Activated CD8-positive, alpha-beta memory T cell treated with anti-CD3 and anti-CD28 coated beads for 1 hour (primary cell): ENCODE measurements around the gene ADGRB2.
"Not testable (repeated sequence)": the region's sequence is repeated elsewhere in the genome, so short reads cannot be mapped to it uniquely, and the experiment has no call there.

ENCODE experiments used
- DNase-seq, 2 donors: peaks; one replicate each; pipeline ENCODE4 v3.0.0-alpha.2; 2020; ENCODE audit warnings: low read depth in 1 of 2; ENCODE audit errors: extremely low read depth in 1 of 2

ADGRB2 gene

DNA sequence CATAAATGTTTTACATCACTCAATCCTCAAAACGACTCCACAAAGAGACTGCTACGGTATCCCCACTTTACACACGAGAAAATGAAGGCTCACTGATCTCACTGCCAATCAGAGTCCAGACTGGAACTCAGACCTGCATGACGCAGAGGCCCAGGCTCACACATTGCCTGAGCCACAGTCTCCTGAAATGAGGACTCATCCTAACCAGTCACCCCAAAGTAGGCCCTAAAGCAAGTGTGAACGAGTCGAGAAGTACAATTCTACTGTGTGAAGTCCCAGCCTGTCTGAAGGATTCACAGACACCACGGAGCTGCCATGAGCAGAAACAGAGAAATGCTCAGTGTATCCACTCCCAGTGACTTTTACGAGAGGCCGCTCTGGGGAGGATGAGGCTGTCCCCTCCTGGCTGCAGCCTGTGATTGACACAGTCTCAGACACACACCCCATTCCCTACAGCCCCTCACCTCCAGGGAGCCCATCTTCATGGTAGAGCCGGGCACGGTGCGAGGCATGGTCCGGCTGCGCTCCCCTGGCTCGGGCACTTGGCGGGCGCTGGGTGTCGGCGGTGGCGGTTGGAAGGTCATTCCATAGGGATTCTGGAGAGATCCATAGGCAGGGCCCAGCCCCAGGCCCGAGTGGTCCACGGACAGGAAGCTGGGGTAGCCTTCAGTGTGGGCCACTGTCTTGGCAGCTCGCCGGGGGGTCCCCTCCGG, 33.6 kb downstream of the ADGRB2 start:
- DNase-seq: no peak

DNA sequence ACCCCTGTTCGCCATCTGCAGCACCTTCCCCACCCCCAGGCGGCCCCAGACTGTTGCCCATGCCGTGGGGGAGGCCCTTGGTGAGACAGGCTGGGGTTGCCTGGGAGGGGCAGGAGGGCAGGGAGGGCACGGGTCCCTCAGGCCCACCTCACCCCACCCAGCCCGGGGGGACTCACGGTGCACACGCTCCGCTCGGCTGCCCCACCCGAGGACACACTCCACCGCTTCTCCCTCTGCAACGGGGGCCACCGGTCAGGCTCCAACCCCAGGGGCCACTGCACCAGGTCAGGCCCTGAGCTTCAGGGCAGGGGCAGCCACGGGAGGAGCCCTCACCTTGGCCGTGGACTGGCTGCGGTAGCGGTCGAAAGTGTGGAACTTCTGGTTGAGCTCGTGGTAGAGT, 36.3 kb downstream of the ADGRB2 start:
- no peak for DNase-seq

DNA sequence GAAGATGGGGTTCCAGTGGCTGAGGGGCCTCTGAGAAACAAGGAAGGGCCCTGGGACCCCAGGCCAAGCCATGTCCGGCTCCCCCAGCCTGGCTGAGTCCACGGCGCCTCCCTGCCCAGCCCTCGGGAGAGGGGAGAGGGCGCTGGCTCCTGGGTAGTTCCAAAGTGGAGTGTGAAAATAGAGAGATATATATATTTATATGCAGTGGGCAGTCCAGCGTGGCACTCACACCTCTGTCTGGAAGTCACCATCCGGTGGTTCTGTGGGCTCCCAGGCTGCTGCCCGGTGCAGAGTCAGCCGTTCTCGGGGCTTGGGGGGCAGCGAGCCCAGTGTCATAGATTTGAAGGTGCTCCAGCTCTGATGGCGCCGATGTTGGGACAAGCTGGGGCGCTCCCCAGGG, 36.9 kb downstream of the ADGRB2 start:
- no peak for DNase-seq

- DNase-seq: no peak
Measured at GRCh38 chr1:31726715-31727114, 37.4 kb downstream of the ADGRB2 start.

GRCh38 chr1:31725777-31726535, 38.2 kb downstream of the ADGRB2 start:
- no peak for DNase-seq

DNA sequence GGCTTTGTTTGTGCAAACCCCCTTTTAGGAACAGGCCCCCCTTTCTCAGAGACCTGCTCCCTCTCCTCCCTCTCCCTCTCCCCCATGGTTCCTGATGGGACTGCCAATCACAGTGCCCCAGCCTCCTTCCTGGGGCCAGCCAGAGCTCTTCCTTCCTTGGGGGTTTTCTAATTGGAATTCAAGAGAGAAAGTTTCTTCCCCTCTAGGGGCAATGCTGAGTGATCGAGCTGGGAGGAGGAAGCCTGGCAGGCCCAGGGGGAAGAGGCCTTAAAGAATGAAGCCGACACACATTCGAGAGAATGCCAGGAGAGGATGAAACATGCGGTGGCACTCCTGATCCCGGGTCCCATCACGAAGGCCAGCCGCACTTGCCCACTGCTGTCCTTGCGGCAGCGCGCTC, 39.0 kb downstream of the ADGRB2 start:
- no peak for DNase-seq

GRCh38 chr1:31723828-31724359, 40.2 kb downstream of the ADGRB2 start:
- DNase-seq: no peak

DNA sequence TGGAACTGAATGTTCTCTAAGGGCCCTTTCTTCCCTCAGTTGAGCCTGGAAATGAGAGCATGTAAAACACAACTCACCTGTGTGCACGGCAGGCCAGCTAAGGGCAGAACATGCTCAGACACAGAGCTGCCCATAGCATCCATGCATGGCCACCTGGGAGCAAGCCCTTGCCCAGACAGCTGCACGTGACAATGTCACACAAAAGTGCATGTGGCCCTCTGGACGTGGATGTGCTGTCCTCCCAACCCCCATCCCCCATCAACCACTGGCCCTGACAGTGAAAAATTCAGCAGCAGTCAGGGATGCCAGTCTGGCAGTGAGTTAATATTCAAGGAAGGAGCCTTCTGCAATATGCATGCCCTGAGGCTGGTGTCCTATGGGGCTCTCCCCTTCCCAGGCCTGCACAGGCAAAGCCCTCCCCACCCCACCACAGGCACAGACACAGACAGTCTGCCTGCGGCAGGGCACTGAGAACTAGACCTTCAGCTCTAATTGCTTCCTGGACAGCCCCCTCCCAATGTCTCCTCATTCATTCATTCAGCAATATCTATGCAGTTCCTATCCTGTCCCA, 45.7 kb downstream of the ADGRB2 start:
- DNase-seq: no peak

DNA sequence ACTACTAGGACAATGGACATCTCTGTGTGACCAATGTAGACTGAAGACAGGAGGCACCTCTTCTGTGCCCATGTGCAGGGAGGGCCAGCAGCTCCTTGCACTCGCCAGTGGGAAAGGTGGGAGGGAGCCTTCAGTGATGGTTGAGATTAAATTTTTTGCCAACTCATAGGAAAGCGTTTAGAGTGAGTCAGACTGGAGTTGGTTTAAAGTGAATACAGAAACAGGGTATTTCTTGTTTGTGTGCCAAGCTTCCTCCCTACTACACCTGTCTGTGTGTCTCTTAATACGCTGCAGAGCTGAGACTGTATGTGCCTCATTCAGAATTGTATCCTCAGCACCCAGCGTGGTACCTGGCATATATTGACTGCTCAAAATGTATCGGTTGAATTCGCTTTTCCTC, 46.8 kb downstream of the ADGRB2 start:
- DNase-seq: no peak

- DNase-seq: no peak
Measured at GRCh38 chr1:31715873-31716220, 48.3 kb downstream of the ADGRB2 start.

DNA sequence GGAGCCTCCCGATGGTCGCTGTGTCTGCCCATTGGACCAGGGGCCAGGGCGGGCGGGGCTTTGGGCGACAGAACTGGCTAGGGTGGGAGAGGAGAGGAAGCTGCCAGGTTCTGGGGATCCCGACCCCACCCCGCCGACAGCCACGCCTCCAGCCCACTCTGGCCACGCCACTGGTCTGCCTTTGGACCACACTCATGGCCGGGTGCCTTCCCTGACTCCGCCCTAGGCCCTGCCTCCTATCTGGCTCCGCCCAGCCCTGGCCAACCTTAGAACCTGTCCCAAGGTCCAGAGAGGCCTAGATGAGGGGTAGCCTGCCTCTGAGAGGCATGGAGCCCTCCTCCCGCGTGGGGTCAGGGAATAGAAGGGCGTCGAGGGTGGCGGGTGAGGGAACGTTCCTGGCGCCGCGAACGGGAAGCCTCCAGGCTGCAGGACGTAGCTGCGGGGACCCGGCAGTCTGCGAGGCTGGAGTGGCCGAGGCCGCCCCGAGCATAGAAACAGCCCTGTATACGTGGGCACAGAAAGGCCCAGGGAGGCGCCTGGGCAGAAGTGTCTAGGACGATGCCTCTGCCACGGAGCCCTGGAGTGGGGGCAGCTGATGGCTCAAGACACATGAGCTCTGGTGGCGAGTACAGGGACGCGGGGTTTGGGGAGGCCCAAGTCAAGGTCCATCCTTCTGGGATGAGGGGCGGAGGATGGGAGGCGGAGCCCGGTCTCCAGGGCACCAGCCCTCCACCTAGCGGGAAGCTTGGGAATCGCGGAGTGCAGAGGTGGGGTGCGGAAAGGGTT, 48.9 kb downstream of the ADGRB2 start:
- DNase-seq: no peak

- DNase-seq: no peak
Measured at GRCh38 chr1:31714442-31715086, 49.6 kb downstream of the ADGRB2 start.

GRCh38 chr1:31712630-31713029, 51.5 kb downstream of the ADGRB2 start:
- DNase-seq: no peak

DNA sequence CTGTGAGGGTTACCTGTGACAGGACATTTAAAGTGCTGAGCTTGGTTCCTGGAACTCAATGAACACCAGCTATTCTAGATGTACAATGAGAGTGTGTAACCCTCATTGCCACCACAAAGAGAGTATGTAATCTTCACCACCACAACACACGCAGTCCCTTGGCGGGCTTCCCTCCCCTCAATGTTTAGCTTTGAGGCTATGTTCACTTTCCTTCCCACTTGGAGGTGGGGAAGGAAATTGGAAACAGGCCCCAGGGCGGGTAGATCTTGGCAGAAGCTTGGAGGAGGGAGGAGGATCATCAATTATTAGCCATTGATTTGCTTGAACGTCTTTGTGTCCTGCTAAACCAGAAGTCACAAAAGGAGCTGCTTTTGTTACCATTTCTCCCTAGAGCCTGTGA, 52.1 kb downstream of the ADGRB2 start:
- DNase-seq: no peak

DNA sequence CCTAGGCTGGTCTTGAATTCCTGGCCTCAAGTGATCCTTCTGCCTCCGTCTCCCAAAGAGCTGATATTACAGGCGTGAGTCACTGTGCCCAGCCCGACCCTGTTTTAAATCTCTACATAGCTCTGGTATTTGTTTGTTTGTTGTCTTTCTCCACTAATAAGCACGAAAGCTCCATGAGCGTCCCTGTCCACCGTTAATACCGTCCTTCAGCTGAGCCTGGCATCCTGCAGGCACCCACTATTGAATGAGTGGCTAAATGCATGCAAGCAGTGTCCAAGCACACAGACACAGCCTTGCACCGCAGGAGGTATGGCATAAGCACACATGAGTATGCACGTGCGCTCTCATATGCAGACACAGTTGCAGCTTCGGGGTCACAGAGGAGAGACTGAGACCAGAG, 55.8 kb downstream of the ADGRB2 start:
- no peak for DNase-seq

DNA sequence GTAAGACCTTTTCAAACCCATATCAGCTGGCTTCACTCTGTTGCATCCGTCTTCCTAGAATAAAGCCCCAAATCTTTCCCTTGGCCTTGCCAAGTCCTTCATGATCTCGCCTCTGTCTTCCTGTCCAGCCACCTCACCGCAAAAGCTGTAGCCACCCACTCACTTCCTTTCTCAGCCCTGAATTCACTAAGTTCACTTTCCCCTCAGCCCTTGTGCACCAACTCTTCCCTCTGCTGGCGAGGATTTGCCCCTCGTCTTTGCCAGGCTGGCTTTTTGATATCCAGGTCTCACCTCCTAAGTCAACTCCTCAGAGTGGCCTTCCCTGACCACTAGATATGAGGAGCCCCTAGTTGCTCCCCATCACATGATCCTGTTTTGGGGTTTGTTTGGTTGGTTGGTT, 56.4 kb downstream of the ADGRB2 start:
- no peak for DNase-seq

DNA sequence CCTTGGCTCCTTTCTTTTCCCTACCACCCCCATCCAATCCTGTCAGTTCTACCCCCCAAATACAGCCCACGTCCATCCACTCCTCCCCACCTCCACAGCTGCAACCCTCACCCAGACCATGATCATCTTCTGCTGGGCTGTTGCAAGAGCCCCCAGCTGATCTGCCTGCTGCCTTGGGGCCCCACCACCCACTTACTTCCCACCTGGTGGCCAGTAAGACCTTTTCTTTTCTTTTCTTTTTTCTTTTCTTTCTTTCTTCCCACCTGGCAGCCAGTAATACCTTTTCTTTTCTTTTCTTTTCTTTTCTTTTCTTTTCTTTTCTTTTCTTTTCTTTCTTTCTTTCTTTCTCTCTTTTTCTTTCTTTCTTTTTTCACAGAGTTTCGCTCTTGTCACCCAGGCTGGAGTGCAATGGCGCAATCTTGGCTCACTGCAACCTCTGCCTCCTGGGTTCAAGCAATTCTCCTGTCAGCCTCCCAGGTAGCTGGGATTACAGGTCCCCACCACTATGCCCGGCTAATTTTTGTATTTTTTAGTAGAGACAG, 57.0 kb downstream of the ADGRB2 start:
- not testable (repeated sequence) for DNase-seq

DNA sequence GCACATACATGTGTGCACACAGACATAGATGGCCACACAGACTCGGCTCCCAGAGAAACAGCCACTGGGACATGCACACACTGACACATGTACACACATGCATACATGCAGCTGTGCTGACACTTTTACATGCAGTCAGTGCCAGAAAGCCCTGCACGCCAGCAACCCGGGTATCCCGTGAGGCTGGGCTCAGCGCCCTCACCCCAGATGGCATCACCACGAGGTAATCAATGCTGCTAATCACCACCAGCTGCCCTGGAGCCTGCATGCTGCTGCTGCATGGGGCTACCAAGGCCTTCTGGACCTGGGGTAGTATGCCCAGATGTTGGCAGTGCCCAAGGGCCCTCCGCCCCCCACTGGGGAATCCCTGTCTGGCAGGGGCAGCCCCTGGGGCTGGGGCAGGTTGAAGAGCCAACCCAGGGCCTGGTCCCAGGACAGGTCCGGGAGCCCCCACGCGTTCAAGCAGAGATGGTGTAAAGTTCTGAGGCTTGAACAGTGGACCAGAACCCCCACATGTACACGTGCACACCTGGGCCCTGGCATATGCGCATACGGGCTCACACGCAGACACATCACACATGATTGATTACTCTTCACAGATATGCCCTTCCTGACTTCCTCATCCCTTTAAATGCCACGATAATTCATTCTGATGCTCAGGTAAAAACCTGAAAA, 57.6 kb downstream of the ADGRB2 start:
- DNase-seq: no peak

GRCh38 chr1:31705080-31705866, 58.9 kb downstream of the ADGRB2 start:
- DNase-seq: peak; percentile 16 to 43
